Measurements from ENCODE around the gene ZNF276. TPM values are rescaled to one million over a fixed set of nuclear protein-coding genes. Genes with fewer than 3 reads are reported as not detected.

ZNF276 gene
- total RNA-seq, 1 experiment from 2014 or later: 30.6 TPM

DNA sequence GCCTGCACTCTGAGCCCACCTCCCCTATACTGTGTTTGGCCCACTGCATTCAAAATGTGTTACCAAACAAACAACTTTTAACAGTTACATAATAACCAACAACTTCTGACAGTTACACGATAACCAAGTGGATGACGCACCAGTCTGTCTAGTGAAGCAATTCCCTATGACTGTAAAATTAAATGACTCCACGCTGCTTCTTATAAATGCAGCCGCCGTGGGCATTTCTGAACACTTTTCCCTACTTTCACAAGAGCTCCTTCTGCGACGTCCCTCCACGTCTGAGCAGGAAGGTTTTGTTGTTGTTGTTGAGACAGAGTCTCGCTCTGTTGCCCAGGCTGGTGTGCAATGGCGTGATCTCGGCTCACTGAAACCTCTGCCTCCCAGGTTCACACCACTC is 27.6 kb downstream of the ZNF276 start:
- Mint-ChIP-seq H3K27ac (ENCODE audit: unreplicated experiment) (no peak overlapping the region), H3K9me3 (ENCODE audit: low read depth, unreplicated experiment) (no peaks in the 10 kb centered on the region), H3K36me3 (ENCODE audit: insufficient read depth, unreplicated experiment) (peaks cover 61% of the 10 kb centered on the region), H3K27me3 (ENCODE audit: unreplicated experiment) (no peaks in the 10 kb centered on the region), H3K4me3 (ENCODE audit: low read depth, unreplicated experiment) (no peak overlapping the region), H3K4me1 (ENCODE audit: low read depth, unreplicated experiment) (peaks cover 8% of the 10 kb centered on the region)
- DNase-seq: no peak
- CTCF ChIA-PET: no interaction called here
- intact Hi-C loops (cut with micrococcal nuclease; ENCODE audit: unreplicated experiment): no loop called here
- TF ChIP-seq, protein P1, sequence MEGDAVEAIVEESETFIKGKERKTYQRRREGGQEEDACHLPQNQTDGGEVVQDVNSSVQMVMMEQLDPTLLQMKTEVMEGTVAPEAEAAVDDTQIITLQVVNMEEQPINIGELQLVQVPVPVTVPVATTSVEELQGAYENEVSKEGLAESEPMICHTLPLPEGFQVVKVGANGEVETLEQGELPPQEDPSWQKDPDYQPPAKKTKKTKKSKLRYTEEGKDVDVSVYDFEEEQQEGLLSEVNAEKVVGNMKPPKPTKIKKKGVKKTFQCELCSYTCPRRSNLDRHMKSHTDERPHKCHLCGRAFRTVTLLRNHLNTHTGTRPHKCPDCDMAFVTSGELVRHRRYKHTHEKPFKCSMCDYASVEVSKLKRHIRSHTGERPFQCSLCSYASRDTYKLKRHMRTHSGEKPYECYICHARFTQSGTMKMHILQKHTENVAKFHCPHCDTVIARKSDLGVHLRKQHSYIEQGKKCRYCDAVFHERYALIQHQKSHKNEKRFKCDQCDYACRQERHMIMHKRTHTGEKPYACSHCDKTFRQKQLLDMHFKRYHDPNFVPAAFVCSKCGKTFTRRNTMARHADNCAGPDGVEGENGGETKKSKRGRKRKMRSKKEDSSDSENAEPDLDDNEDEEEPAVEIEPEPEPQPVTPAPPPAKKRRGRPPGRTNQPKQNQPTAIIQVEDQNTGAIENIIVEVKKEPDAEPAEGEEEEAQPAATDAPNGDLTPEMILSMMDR (IDR thresholded peaks at IDR 0.05; ENCODE audit: unreplicated experiment): no peak
- no TSS peak for BruUV-seq (replicated peaks)

DNA sequence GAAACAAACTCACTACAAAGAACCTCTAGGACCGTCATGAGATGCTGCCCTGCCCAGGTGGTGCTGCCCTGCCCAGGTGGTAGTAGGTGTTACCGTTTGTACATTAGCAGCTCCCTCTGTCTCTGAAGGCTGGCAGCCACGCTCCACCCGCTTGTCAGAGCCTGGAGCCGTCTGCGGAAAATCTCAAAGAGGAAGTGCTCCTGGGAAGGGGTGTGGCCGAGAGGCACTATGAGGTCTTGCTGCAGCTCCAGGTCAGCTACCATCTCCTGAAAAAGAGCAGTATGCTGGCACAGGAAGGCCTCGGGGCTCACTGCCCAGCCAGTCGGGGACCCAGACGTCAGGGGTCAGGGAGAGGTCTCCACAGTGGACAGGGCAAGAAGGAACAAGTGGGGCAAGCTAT is 28.3 kb downstream of the ZNF276 start:
- no peak for DNase-seq
- Mint-ChIP-seq H3K27me3 (ENCODE audit: unreplicated experiment) (no peaks in the 10 kb centered on the region), H3K4me3 (ENCODE audit: low read depth, unreplicated experiment) (no peak overlapping the region), H3K36me3 (ENCODE audit: insufficient read depth, unreplicated experiment) (peaks cover 58% of the 10 kb centered on the region), H3K4me1 (ENCODE audit: low read depth, unreplicated experiment) (peaks cover 8% of the 10 kb centered on the region), H3K9me3 (ENCODE audit: low read depth, unreplicated experiment) (no peaks in the 10 kb centered on the region), H3K27ac (ENCODE audit: unreplicated experiment) (no peak overlapping the region)
- intact Hi-C loops (cut with micrococcal nuclease; ENCODE audit: unreplicated experiment): no loop called here
- TF ChIP-seq, protein P1 (IDR thresholded peaks at IDR 0.05; ENCODE audit: unreplicated experiment): no peak
- BruUV-seq (replicated peaks): no TSS peak
- CTCF ChIA-PET: no interaction called here

DNA sequence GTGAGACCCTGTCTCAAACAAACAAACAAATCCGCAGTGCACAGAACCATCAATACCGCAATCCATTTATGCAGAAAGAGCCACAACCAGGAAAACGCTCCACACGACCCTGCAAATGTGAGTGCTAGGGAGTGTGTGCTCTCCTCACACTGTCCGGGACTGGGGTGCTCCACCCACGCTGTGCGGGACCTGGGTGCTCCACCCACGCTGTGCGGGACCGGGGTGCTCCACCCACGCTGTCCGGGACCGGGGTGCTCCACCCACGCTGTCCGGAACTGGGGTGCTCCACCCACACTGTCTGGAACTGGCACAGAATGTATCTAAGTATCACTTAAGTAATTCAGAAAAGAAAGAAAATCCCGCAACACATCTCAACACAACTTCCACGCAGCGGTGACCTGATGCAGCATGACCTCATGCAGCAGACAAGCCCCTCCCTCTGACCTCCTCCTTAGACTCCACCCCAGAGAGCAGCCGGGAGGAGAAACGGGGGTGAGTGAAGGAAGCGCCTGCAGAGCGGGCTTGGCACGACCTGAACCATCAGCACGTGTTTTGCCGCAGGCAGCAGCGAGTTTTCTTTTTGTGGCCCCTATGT is 38.5 kb downstream of the ZNF276 start:
- Mint-ChIP-seq H3K9me3 (ENCODE audit: low read depth, unreplicated experiment) (no peaks in the 10 kb centered on the region), H3K36me3 (ENCODE audit: insufficient read depth, unreplicated experiment) (peaks cover 70% of the 10 kb centered on the region), H3K4me1 (ENCODE audit: low read depth, unreplicated experiment) (no peaks in the 10 kb centered on the region), H3K4me3 (ENCODE audit: low read depth, unreplicated experiment) (no peak overlapping the region), H3K27ac (ENCODE audit: unreplicated experiment) (no peak overlapping the region), H3K27me3 (ENCODE audit: unreplicated experiment) (no peaks in the 10 kb centered on the region)
- BruUV-seq (replicated peaks): no TSS peak
- intact Hi-C loops (cut with micrococcal nuclease; ENCODE audit: unreplicated experiment): no loop called here
- CTCF ChIA-PET: no interaction called here
- no peak for DNase-seq
- TF ChIP-seq, protein P1 (IDR thresholded peaks at IDR 0.05; ENCODE audit: unreplicated experiment): no peak

DNA sequence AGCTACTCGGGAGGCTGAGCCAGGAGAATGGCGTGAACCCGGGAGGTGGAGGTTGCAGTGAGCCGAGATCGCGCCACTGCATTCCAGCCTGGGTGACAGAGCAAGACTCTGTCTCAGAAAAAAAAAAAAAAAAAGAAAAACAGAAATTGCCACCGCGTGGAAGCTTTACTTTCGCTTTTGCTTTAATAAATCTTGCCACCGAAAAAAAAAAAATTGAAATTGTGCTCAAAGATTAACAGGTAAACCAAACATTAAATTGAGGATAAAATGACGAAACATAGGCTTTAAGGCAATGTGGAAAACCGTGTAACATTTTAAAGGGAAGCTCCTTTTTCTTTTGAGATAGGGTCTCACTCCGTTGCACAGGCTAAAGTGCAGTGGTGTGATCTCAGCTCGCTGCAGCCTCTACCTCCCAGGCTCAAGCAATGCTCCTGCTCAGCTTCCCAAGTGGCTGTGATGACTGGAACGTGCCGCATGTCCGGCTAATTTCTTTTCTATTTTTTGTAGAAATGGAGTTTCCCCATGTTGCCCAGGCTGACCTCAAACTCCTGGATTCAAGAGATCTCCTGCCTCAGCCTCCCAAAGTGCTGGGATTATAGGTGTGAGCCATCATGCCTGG is 40.1 kb downstream of the ZNF276 start:
- TF ChIP-seq, protein P1 (IDR thresholded peaks at IDR 0.05; ENCODE audit: unreplicated experiment): no peak
- intact Hi-C loops (cut with micrococcal nuclease; ENCODE audit: unreplicated experiment): no loop called here
- no peak for DNase-seq
- Mint-ChIP-seq H3K4me1 (ENCODE audit: low read depth, unreplicated experiment) (no peaks in the 10 kb centered on the region), H3K4me3 (ENCODE audit: low read depth, unreplicated experiment) (no peak overlapping the region), H3K27me3 (ENCODE audit: unreplicated experiment) (no peaks in the 10 kb centered on the region), H3K36me3 (ENCODE audit: insufficient read depth, unreplicated experiment) (peaks cover 65% of the 10 kb centered on the region), H3K9me3 (ENCODE audit: low read depth, unreplicated experiment) (no peaks in the 10 kb centered on the region), H3K27ac (ENCODE audit: unreplicated experiment) (no peak overlapping the region)
- BruUV-seq (replicated peaks): no TSS peak
- CTCF ChIA-PET: interaction anchor here (0.7 kb wide), 1 partner anchor 19 kb away, joined by 3 read pairs; no protein-coding TSS in a partner anchor

Data from Calu3 (cell line).